Stomach (tissue), 4 donors: ENCODE measurements around the gene ZNF648.

Experiments
- CTCF ChIP-seq, 7 experiments: fragments of 450-650 bp in 4 of 7; fragments of 200-600 bp in 3 of 7; sonication (generic) in 3 of 7; IDR thresholded peaks; one replicate each; pipeline ENCODE4 v1.5.1; 2016 to 2019; ENCODE audit warnings: antibody characterized with exemption in 7 of 7, control low read depth in 2 of 7, mild to moderate bottlenecking in 1 of 7
- POLR2A ChIP-seq, 4 donors: fragments of 450-650 bp; IDR thresholded peaks; one replicate each; pipeline ENCODE4 v1.6.1; 2016; ENCODE audit warnings: antibody characterized with exemption in 4 of 4, control low read depth in 2 of 4, mild to moderate bottlenecking in 1 of 4, moderate library complexity in 1 of 4
- POLR2AphosphoS5 ChIP-seq, 3 donors: sonication (generic); formaldehyde crosslinking; IDR thresholded peaks; one replicate each; pipeline ENCODE4 v1.6.1; 2016; ENCODE audit warnings: antibody characterized with exemption in 3 of 3

GRCh38 chr1:182051938-182052337 is 9.6 kb downstream of the ZNF648 start:
- TF ChIP-seq POLR2A (IDR thresholded peaks at IDR 0.05) (no peak), CTCF (IDR thresholded peaks at IDR 0.05) (no peak), POLR2AphosphoS5 (IDR thresholded peaks at IDR 0.05) (no peak)
